GM18505 (cell line): ENCODE results near the gene CIB4.
"Not testable (repeated sequence)": the region's sequence is repeated elsewhere in the genome, so short reads cannot be mapped to it uniquely, and the experiment has no call there.

Experiments
- ATAC-seq: cut with Tn5 transposase; IDR thresholded peaks from one replicate; pipeline ENCODE4 v1.9.1; 2021; ENCODE audit not compliant: unreplicated experiment
- POLR2A ChIP-seq: IDR thresholded peaks from 4 replicates; pipeline ENCODE4 v1.6.1; 2011; ENCODE audit warnings: borderline replicate concordance; ENCODE audit not compliant: insufficient read depth, insufficient read length; ENCODE audit errors: extremely low read depth

Gene CIB4

GRCh38 chr2:26573241-26573925, 67.8 kb downstream of the CIB4 start:
- no peak for TF ChIP-seq POLR2A
- no peak for ATAC-seq

- TF ChIP-seq POLR2A, result no peak
- ATAC-seq, result no peak
Observed at GRCh38 chr2:26572591-26572990, 68.6 kb downstream of the CIB4 start.

GRCh38 chr2:26571316-26571715, 69.8 kb downstream of the CIB4 start:
- no peak for TF ChIP-seq POLR2A
- ATAC-seq, result no peak

GRCh38 chr2:26570083-26570430, 71.1 kb downstream of the CIB4 start:
- TF ChIP-seq POLR2A, result no peak
- ATAC-seq, result no peak

- no peak for ATAC-seq
- TF ChIP-seq POLR2A, result no peak
Observed at GRCh38 chr2:26569216-26570082, 71.7 kb downstream of the CIB4 start.

GRCh38 chr2:26568076-26568890, 72.9 kb downstream of the CIB4 start:
- ATAC-seq, result no peak
- TF ChIP-seq POLR2A, result no peak

- TF ChIP-seq POLR2A, result no peak
Observed at GRCh38 chr2:26567534-26567933, 73.6 kb downstream of the CIB4 start.

GRCh38 chr2:26566731-26567130, 74.4 kb downstream of the CIB4 start:
- not testable (repeated sequence) for ATAC-seq

More at GRCh38 chr2:26567534-26567933, 73.6 kb downstream of the CIB4 start:
- ATAC-seq, result no peak

- ATAC-seq, result no peak
- no peak for TF ChIP-seq POLR2A
Observed at GRCh38 chr2:26566081-26566375, 75.1 kb downstream of the CIB4 start.

GRCh38 chr2:26564121-26564644, 77.0 kb downstream of the CIB4 start:
- no peak for TF ChIP-seq POLR2A
- ATAC-seq, result no peak

GRCh38 chr2:26563686-26564085, 77.5 kb downstream of the CIB4 start:
- TF ChIP-seq POLR2A, result no peak
- no peak for ATAC-seq

GRCh38 chr2:26562811-26563645, 78.1 kb downstream of the CIB4 start:
- no peak for ATAC-seq
- no peak for TF ChIP-seq POLR2A
